ENCODE results near the gene PROSER2.

The PROSER2 gene

GRCh38 chr10:11896549-11897200 is 73.5 kb downstream of the PROSER2 start:
- no peaks in the 10 kb centered on the region for H3K27me3 ChIP-seq (ENCODE audit: control insufficient read depth, insufficient read depth, low read length)
- no peak overlapping the region for H3K4me3 ChIP-seq (ENCODE audit: low read depth, low read length)
- H3K9me3 ChIP-seq (ENCODE audit: control insufficient read depth, insufficient read depth, low read length) = no peaks in the 10 kb centered on the region
- no peaks in the 10 kb centered on the region for H3K4me1 ChIP-seq (ENCODE audit: control insufficient read depth, insufficient read depth, low read length)
- H3K9ac ChIP-seq (ENCODE audit: low read depth, low read length) = no peak overlapping the region
- H3K36me3 ChIP-seq (ENCODE audit: control insufficient read depth, insufficient read depth, low read length) = no peaks in the 10 kb centered on the region

GRCh38 chr10:11898033-11898371 is 74.8 kb downstream of the PROSER2 start:
- H3K4me3 ChIP-seq (ENCODE audit: low read depth, low read length) = no peak overlapping the region
- no peak overlapping the region for H3K9ac ChIP-seq (ENCODE audit: low read depth, low read length)
- no peaks in the 10 kb centered on the region for H3K9me3 ChIP-seq (ENCODE audit: control insufficient read depth, insufficient read depth, low read length)
- no peaks in the 10 kb centered on the region for H3K4me1 ChIP-seq (ENCODE audit: control insufficient read depth, insufficient read depth, low read length)
- no peaks in the 10 kb centered on the region for H3K27me3 ChIP-seq (ENCODE audit: control insufficient read depth, insufficient read depth, low read length)
- H3K36me3 ChIP-seq (ENCODE audit: control insufficient read depth, insufficient read depth, low read length) = no peaks in the 10 kb centered on the region

- no peaks in the 10 kb centered on the region for H3K27me3 ChIP-seq (ENCODE audit: control insufficient read depth, insufficient read depth, low read length)
- H3K4me1 ChIP-seq (ENCODE audit: control insufficient read depth, insufficient read depth, low read length) = no peaks in the 10 kb centered on the region
- no peaks in the 10 kb centered on the region for H3K9me3 ChIP-seq (ENCODE audit: control insufficient read depth, insufficient read depth, low read length)
- no peak overlapping the region for H3K9ac ChIP-seq (ENCODE audit: low read depth, low read length)
- H3K4me3 ChIP-seq (ENCODE audit: low read depth, low read length) = no peak overlapping the region
- no peaks in the 10 kb centered on the region for H3K36me3 ChIP-seq (ENCODE audit: control insufficient read depth, insufficient read depth, low read length)
Measured at GRCh38 chr10:11898372-11899066, 75.4 kb downstream of the PROSER2 start.

GRCh38 chr10:11899067-11899876 is 76.1 kb downstream of the PROSER2 start:
- Histone ChIP-seq H3K36me3 (ENCODE audit: control insufficient read depth, insufficient read depth, low read length) (no peaks in the 10 kb centered on the region), H3K9ac (ENCODE audit: low read depth, low read length) (no peak overlapping the region), H3K9me3 (ENCODE audit: control insufficient read depth, insufficient read depth, low read length) (no peaks in the 10 kb centered on the region), H3K4me3 (ENCODE audit: low read depth, low read length) (no peak overlapping the region), H3K4me1 (ENCODE audit: control insufficient read depth, insufficient read depth, low read length) (no peaks in the 10 kb centered on the region), H3K27me3 (ENCODE audit: control insufficient read depth, insufficient read depth, low read length) (no peaks in the 10 kb centered on the region)

- Histone ChIP-seq H3K9me3 (ENCODE audit: control insufficient read depth, insufficient read depth, low read length) (no peaks in the 10 kb centered on the region), H3K4me3 (ENCODE audit: low read depth, low read length) (no peak overlapping the region), H3K36me3 (ENCODE audit: control insufficient read depth, insufficient read depth, low read length) (no peaks in the 10 kb centered on the region), H3K4me1 (ENCODE audit: control insufficient read depth, insufficient read depth, low read length) (no peaks in the 10 kb centered on the region), H3K27me3 (ENCODE audit: control insufficient read depth, insufficient read depth, low read length) (no peaks in the 10 kb centered on the region), H3K9ac (ENCODE audit: low read depth, low read length) (no peak overlapping the region)
Measured at GRCh38 chr10:11901036-11901301, 77.8 kb downstream of the PROSER2 start.

- Histone ChIP-seq H3K9me3 (ENCODE audit: control insufficient read depth, insufficient read depth, low read length) (no peaks in the 10 kb centered on the region), H3K4me1 (ENCODE audit: control insufficient read depth, insufficient read depth, low read length) (no peaks in the 10 kb centered on the region), H3K36me3 (ENCODE audit: control insufficient read depth, insufficient read depth, low read length) (no peaks in the 10 kb centered on the region), H3K4me3 (ENCODE audit: low read depth, low read length) (no peak overlapping the region), H3K9ac (ENCODE audit: low read depth, low read length) (no peak overlapping the region), H3K27me3 (ENCODE audit: control insufficient read depth, insufficient read depth, low read length) (no peaks in the 10 kb centered on the region)
Measured at GRCh38 chr10:11901454-11901832, 78.3 kb downstream of the PROSER2 start.

GRCh38 chr10:11901833-11902475 is 78.8 kb downstream of the PROSER2 start:
- no peaks in the 10 kb centered on the region for H3K36me3 ChIP-seq (ENCODE audit: control insufficient read depth, insufficient read depth, low read length)
- H3K27me3 ChIP-seq (ENCODE audit: control insufficient read depth, insufficient read depth, low read length) = no peaks in the 10 kb centered on the region
- no peak overlapping the region for H3K4me3 ChIP-seq (ENCODE audit: low read depth, low read length)
- no peaks in the 10 kb centered on the region for H3K4me1 ChIP-seq (ENCODE audit: control insufficient read depth, insufficient read depth, low read length)
- H3K9ac ChIP-seq (ENCODE audit: low read depth, low read length) = no peak overlapping the region
- H3K9me3 ChIP-seq (ENCODE audit: control insufficient read depth, insufficient read depth, low read length) = no peaks in the 10 kb centered on the region

GRCh38 chr10:11902646-11903045 is 79.5 kb downstream of the PROSER2 start:
- H3K4me1 ChIP-seq (ENCODE audit: control insufficient read depth, insufficient read depth, low read length) = no peaks in the 10 kb centered on the region
- no peaks in the 10 kb centered on the region for H3K9me3 ChIP-seq (ENCODE audit: control insufficient read depth, insufficient read depth, low read length)
- no peak overlapping the region for H3K4me3 ChIP-seq (ENCODE audit: low read depth, low read length)
- no peaks in the 10 kb centered on the region for H3K36me3 ChIP-seq (ENCODE audit: control insufficient read depth, insufficient read depth, low read length)
- H3K9ac ChIP-seq (ENCODE audit: low read depth, low read length) = no peak overlapping the region
- no peaks in the 10 kb centered on the region for H3K27me3 ChIP-seq (ENCODE audit: control insufficient read depth, insufficient read depth, low read length)

- no peaks in the 10 kb centered on the region for H3K4me1 ChIP-seq (ENCODE audit: control insufficient read depth, insufficient read depth, low read length)
- no peaks in the 10 kb centered on the region for H3K36me3 ChIP-seq (ENCODE audit: control insufficient read depth, insufficient read depth, low read length)
- no peaks in the 10 kb centered on the region for H3K27me3 ChIP-seq (ENCODE audit: control insufficient read depth, insufficient read depth, low read length)
- no peak overlapping the region for H3K4me3 ChIP-seq (ENCODE audit: low read depth, low read length)
- no peaks in the 10 kb centered on the region for H3K9me3 ChIP-seq (ENCODE audit: control insufficient read depth, insufficient read depth, low read length)
- no peak overlapping the region for H3K9ac ChIP-seq (ENCODE audit: low read depth, low read length)
Measured at GRCh38 chr10:11906714-11907113, 83.6 kb downstream of the PROSER2 start.

GRCh38 chr10:11907914-11908313 is 84.8 kb downstream of the PROSER2 start:
- Histone ChIP-seq H3K4me1 (ENCODE audit: control insufficient read depth, insufficient read depth, low read length) (peaks cover 3% of the 10 kb centered on the region), H3K36me3 (ENCODE audit: control insufficient read depth, insufficient read depth, low read length) (no peaks in the 10 kb centered on the region), H3K27me3 (ENCODE audit: control insufficient read depth, insufficient read depth, low read length) (no peaks in the 10 kb centered on the region), H3K9me3 (ENCODE audit: control insufficient read depth, insufficient read depth, low read length) (no peaks in the 10 kb centered on the region), H3K4me3 (ENCODE audit: low read depth, low read length) (no peak overlapping the region), H3K9ac (ENCODE audit: low read depth, low read length) (no peak overlapping the region)

- Histone ChIP-seq H3K4me1 (ENCODE audit: control insufficient read depth, insufficient read depth, low read length) (peaks cover 3% of the 10 kb centered on the region), H3K9me3 (ENCODE audit: control insufficient read depth, insufficient read depth, low read length) (no peaks in the 10 kb centered on the region), H3K9ac (ENCODE audit: low read depth, low read length) (no peak overlapping the region), H3K36me3 (ENCODE audit: control insufficient read depth, insufficient read depth, low read length) (no peaks in the 10 kb centered on the region), H3K4me3 (ENCODE audit: low read depth, low read length) (no peak overlapping the region), H3K27me3 (ENCODE audit: control insufficient read depth, insufficient read depth, low read length) (no peaks in the 10 kb centered on the region)
Measured at GRCh38 chr10:11908536-11908935, 85.4 kb downstream of the PROSER2 start.

Measured in iPS-15b (cell line).